ENCODE measurements around the gene ACTC1.

The ACTC1 gene

GRCh38 chr15:34773013-34773412, 22.3 kb downstream of the ACTC1 start:
- H3K79me2 ChIP-seq (ENCODE audit: insufficient read depth, low read length) = no peaks in the 10 kb centered on the region
- DNase-seq (no peak), ATAC-seq (ENCODE audit: insufficient read depth, low read depth) (no peak)
- H3K4me2 ChIP-seq (ENCODE audit: insufficient read depth, low read length) = no peak overlapping the region
- H3K27me3 ChIP-seq (ENCODE audit: insufficient read depth, low read length, poor library complexity) = peaks cover 2% of the 10 kb centered on the region
- H3K4me3 ChIP-seq (ENCODE audit: low read depth in 1 of 2, low read length in 2 of 2) = no peak overlapping the region
- TF ChIP-seq, protein P1, sequence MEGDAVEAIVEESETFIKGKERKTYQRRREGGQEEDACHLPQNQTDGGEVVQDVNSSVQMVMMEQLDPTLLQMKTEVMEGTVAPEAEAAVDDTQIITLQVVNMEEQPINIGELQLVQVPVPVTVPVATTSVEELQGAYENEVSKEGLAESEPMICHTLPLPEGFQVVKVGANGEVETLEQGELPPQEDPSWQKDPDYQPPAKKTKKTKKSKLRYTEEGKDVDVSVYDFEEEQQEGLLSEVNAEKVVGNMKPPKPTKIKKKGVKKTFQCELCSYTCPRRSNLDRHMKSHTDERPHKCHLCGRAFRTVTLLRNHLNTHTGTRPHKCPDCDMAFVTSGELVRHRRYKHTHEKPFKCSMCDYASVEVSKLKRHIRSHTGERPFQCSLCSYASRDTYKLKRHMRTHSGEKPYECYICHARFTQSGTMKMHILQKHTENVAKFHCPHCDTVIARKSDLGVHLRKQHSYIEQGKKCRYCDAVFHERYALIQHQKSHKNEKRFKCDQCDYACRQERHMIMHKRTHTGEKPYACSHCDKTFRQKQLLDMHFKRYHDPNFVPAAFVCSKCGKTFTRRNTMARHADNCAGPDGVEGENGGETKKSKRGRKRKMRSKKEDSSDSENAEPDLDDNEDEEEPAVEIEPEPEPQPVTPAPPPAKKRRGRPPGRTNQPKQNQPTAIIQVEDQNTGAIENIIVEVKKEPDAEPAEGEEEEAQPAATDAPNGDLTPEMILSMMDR (IDR thresholded peaks at IDR 0.05; ENCODE audit: borderline replicate concordance, extremely low read depth, low read length, poor library complexity, severe bottlenecking) = no peak
- no peak for TF ChIP-seq EZH2 (IDR thresholded peaks at IDR 0.05; ENCODE audit: borderline replicate concordance, low read depth, low read length, severe bottlenecking)
- no peaks in the 10 kb centered on the region for H3K36me3 ChIP-seq (ENCODE audit: insufficient read depth, low read length)
- no peaks in the 10 kb centered on the region for H4K20me1 ChIP-seq (ENCODE audit: insufficient read depth, low read length)
- no peak overlapping the region for H3K9ac ChIP-seq (ENCODE audit: low read depth, low read length)
- no peak overlapping the region for H2AFZ ChIP-seq (ENCODE audit: low read depth, low read length)
- no peak overlapping the region for H3K27ac ChIP-seq (ENCODE audit: low read length)
- no peaks in the 10 kb centered on the region for H3K9me3 ChIP-seq (ENCODE audit: insufficient read depth, low read length, severe bottlenecking)
- no peaks in the 10 kb centered on the region for H3K4me1 ChIP-seq (ENCODE audit: insufficient read depth, low read length)

DNA sequence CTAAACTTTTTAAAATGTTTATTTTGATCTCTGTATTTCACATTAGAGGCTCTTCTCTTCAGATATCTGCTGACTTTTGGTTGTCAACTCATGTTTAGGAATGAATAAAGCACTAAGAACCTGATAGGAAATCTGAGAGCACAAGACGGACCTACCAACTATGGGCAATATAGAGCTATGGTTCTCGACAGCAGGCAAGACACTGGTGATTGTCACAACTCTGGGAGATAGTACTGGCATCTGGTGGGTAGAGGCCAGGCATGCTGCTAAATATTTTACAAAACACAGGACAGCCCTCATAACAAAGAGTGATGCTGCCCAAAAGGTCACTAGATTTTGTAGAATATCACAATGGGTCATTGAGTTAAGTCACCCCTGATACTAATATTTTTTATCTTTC, 23.0 kb downstream of the ACTC1 start:
- Histone ChIP-seq H3K9me3 (ENCODE audit: insufficient read depth, low read length, severe bottlenecking) (no peaks in the 10 kb centered on the region), H3K9ac (ENCODE audit: low read depth, low read length) (no peak overlapping the region), H3K27ac (ENCODE audit: low read length) (no peak overlapping the region), H3K27me3 (ENCODE audit: insufficient read depth, low read length, poor library complexity) (peaks cover 2% of the 10 kb centered on the region), H3K4me1 (ENCODE audit: insufficient read depth, low read length) (no peaks in the 10 kb centered on the region), H4K20me1 (ENCODE audit: insufficient read depth, low read length) (no peaks in the 10 kb centered on the region), H2AFZ (ENCODE audit: low read depth, low read length) (no peak overlapping the region), H3K36me3 (ENCODE audit: insufficient read depth, low read length) (no peaks in the 10 kb centered on the region), H3K4me3 (ENCODE audit: low read depth in 1 of 2, low read length in 2 of 2) (no peak overlapping the region), H3K4me2 (ENCODE audit: insufficient read depth, low read length) (no peak overlapping the region), H3K79me2 (ENCODE audit: insufficient read depth, low read length) (no peaks in the 10 kb centered on the region)
- ATAC-seq (ENCODE audit: insufficient read depth, low read depth) (no peak), DNase-seq (no peak)
- no peak for TF ChIP-seq EZH2 (IDR thresholded peaks at IDR 0.05; ENCODE audit: borderline replicate concordance, low read depth, low read length, severe bottlenecking)
- TF ChIP-seq, protein P1 (IDR thresholded peaks at IDR 0.05; ENCODE audit: borderline replicate concordance, extremely low read depth, low read length, poor library complexity, severe bottlenecking) = no peak

DNA sequence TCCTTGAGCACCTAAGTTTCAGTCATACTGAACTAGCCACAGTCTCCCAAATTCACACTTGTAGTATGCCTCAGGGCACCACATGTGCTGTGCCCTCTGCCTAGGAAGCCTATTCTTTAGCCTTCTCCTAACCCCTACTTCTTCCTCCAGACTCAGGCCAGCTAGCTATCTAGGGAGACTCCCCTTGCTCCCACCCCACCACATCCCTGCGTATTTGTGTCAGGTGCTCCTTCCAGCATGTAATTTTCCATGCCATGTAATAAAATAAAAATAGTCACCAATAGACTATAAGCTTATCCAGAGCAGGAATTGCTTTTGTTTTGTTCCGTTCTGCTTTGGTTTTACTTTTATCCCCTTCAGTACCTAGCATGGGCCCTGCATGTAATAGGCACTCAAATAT, 25.6 kb downstream of the ACTC1 start:
- Histone ChIP-seq H3K4me1 (ENCODE audit: insufficient read depth, low read length) (no peaks in the 10 kb centered on the region), H3K27me3 (ENCODE audit: insufficient read depth, low read length, poor library complexity) (peaks cover 2% of the 10 kb centered on the region), H3K79me2 (ENCODE audit: insufficient read depth, low read length) (no peaks in the 10 kb centered on the region), H3K4me3 (ENCODE audit: low read depth in 1 of 2, low read length in 2 of 2) (no peak overlapping the region), H3K4me2 (ENCODE audit: insufficient read depth, low read length) (no peak overlapping the region), H3K9me3 (ENCODE audit: insufficient read depth, low read length, severe bottlenecking) (no peaks in the 10 kb centered on the region), H3K9ac (ENCODE audit: low read depth, low read length) (no peak overlapping the region), H3K36me3 (ENCODE audit: insufficient read depth, low read length) (no peaks in the 10 kb centered on the region), H3K27ac (ENCODE audit: low read length) (no peak overlapping the region), H4K20me1 (ENCODE audit: insufficient read depth, low read length) (no peaks in the 10 kb centered on the region), H2AFZ (ENCODE audit: low read depth, low read length) (no peak overlapping the region)
- no peak for DNase-seq
- no peak for ATAC-seq (ENCODE audit: insufficient read depth, low read depth)
- TF ChIP-seq, protein P1 (IDR thresholded peaks at IDR 0.05; ENCODE audit: borderline replicate concordance, extremely low read depth, low read length, poor library complexity, severe bottlenecking) = no peak
- no peak for TF ChIP-seq EZH2 (IDR thresholded peaks at IDR 0.05; ENCODE audit: borderline replicate concordance, low read depth, low read length, severe bottlenecking)

- H3K27me3 ChIP-seq (ENCODE audit: insufficient read depth, low read length, poor library complexity) = peaks cover 2% of the 10 kb centered on the region
Observed at GRCh38 chr15:34768530-34768929, 26.8 kb downstream of the ACTC1 start.

More at GRCh38 chr15:34768530-34768929, 26.8 kb downstream of the ACTC1 start:
- no peak overlapping the region for H2AFZ ChIP-seq (ENCODE audit: low read depth, low read length)
- H3K9ac ChIP-seq (ENCODE audit: low read depth, low read length) = no peak overlapping the region
- H3K36me3 ChIP-seq (ENCODE audit: insufficient read depth, low read length) = no peaks in the 10 kb centered on the region
- ATAC-seq (ENCODE audit: insufficient read depth, low read depth) (no peak), DNase-seq (no peak)
- H3K4me1 ChIP-seq (ENCODE audit: insufficient read depth, low read length) = no peaks in the 10 kb centered on the region
- H4K20me1 ChIP-seq (ENCODE audit: insufficient read depth, low read length) = no peaks in the 10 kb centered on the region
- H3K4me2 ChIP-seq (ENCODE audit: insufficient read depth, low read length) = no peak overlapping the region
- no peak overlapping the region for H3K27ac ChIP-seq (ENCODE audit: low read length)
- no peaks in the 10 kb centered on the region for H3K79me2 ChIP-seq (ENCODE audit: insufficient read depth, low read length)
- TF ChIP-seq, protein P1 (IDR thresholded peaks at IDR 0.05; ENCODE audit: borderline replicate concordance, extremely low read depth, low read length, poor library complexity, severe bottlenecking) = no peak
- TF ChIP-seq EZH2 (IDR thresholded peaks at IDR 0.05; ENCODE audit: borderline replicate concordance, low read depth, low read length, severe bottlenecking) = no peak
- no peak overlapping the region for H3K4me3 ChIP-seq (ENCODE audit: low read depth in 1 of 2, low read length in 2 of 2)
- no peaks in the 10 kb centered on the region for H3K9me3 ChIP-seq (ENCODE audit: insufficient read depth, low read length, severe bottlenecking)

Data from DND-41 (cell line).